AG10803 (cell line): ENCODE measurements around the gene ZNF248.

Experiments
- DNase-seq: peaks from one replicate; pipeline ENCODE4 v3.0.0; 2010; ENCODE audit warnings: low read depth
- H3K4me3 ChIP-seq: 2 replicates; pipeline ENCODE4 v1.5.1; 2011; ENCODE audit warnings: mild to moderate bottlenecking, low read length, control low read depth
- TF ChIP-seq, protein P1 (sequence below): conservative IDR thresholded peaks from 2 replicates; pipeline ENCODE4 v1.5.1; 2011; ENCODE audit warnings: mild to moderate bottlenecking, low read length, control low read depth, inconsistent platforms

Gene ZNF248

DNA sequence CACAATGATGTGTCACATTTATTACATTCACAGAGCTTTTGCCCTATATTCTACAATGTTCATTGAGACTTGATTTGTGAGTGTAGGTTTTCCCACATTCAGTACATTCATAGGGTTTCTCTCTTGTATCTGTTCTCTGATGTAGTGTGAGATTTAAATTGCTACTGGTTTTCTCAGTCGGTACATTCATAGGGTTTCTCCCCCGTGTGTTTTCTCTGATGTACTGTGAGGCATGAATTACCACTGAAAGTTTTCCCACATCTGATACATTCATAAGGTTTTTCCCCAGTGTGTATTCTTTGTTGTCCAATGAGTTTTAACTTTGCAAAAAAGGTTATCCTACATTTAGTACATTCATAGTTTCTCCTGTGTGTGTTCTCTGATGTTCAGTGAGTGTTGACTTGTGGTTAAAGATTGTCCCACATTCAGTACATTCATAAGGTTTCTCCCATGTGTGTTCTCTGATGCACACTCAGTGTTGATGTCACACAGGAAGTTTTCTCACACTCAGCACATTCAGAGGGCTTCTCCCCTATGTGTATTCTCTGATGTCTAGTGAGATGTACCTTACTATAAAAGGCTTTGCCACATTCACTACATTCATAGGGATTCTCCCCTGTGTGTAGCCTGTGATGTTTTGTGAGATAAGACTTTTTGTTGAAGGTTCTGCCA is 63.0 kb downstream of the ZNF248 start:
- TF ChIP-seq, protein P1, sequence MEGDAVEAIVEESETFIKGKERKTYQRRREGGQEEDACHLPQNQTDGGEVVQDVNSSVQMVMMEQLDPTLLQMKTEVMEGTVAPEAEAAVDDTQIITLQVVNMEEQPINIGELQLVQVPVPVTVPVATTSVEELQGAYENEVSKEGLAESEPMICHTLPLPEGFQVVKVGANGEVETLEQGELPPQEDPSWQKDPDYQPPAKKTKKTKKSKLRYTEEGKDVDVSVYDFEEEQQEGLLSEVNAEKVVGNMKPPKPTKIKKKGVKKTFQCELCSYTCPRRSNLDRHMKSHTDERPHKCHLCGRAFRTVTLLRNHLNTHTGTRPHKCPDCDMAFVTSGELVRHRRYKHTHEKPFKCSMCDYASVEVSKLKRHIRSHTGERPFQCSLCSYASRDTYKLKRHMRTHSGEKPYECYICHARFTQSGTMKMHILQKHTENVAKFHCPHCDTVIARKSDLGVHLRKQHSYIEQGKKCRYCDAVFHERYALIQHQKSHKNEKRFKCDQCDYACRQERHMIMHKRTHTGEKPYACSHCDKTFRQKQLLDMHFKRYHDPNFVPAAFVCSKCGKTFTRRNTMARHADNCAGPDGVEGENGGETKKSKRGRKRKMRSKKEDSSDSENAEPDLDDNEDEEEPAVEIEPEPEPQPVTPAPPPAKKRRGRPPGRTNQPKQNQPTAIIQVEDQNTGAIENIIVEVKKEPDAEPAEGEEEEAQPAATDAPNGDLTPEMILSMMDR = no peak
- no peak for DNase-seq
- no peak overlapping the region for H3K4me3 ChIP-seq

DNA sequence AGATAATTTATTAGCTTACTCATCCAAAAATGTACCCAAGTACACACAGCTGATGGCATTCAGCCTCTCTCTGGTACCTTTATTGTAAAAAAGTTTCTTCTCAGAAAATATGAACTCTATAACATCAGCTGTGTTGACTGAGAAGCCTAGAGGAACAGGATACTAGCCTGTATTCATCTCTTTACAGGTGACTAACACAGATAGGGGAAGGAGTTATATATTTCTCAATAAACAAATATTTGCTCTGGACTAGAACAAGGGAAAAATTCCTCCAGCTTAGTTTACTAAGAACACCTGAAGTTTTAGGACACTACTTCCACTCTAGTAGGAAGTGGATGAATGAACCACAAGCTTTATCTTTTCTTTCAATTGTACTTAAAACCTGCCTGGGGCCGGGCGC is 67.8 kb downstream of the ZNF248 start:
- no peak overlapping the region for H3K4me3 ChIP-seq
- TF ChIP-seq, protein P1 = no peak
- DNase-seq = no peak

DNA sequence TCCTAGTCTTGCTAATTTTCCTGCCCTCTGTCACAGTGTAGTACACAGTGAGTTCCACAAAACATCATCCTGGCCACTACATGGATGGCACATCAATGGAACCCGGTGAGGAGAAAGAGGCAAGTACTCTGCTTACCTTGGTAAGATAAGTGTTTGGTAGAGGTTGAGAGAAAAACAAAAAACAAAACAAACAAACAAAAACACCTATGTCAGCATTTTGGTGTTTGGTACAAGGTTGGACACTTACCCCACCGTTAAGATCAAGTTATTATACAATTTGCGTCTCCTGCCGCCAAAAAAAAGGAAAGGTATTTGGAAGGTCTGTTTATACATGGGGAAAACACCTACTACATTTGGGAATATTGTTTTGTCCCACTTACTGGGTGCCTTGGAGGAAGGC is 72.7 kb downstream of the ZNF248 start:
- no peak overlapping the region for H3K4me3 ChIP-seq
- DNase-seq = no peak

DNA sequence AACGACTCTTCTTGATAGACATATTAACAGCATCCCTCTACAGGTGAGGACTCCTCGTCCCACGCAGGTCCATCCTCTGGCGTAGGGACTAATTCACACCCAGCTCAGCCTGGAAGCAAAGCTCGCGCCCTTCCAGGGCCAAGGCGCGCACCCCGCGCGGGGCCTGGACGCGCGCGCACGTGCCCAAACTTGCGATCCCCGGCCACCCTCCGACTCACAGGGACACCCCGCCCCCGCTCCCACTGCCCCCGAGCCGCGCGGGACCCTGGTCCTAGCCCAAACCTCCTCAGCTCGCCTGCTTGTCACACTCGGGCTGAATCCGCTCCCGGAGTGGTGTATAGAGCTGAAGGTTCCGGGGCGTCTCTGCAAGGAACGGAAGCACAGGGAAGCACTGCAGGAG is 76.9 kb downstream of the ZNF248 start:
- DNase-seq = no peak
- TF ChIP-seq, protein P1 = no peak
- no peak overlapping the region for H3K4me3 ChIP-seq

More for the DNA sequence above, 72.7 kb downstream of the ZNF248 start:
- TF ChIP-seq, protein P1 = no peak

DNA sequence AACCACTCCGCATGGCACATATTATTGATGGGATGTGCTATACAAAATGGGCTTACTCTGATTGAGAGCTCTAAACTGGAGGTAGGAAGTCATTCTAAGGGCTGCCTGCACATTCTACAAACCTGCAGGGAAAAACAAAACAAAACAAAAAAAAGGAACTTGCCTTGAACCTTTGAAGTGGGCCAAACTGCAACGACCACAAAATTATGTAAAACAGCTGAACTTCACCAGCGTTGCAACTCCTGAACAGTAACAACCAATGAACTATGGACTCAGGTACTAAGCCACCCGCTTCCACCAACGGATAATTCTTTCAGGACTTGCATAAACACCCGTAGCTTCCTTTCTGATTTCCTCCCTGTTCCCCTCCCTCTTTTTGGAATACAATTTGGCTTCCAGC is 80.4 kb downstream of the ZNF248 start:
- no peak overlapping the region for H3K4me3 ChIP-seq
- DNase-seq = no peak
- TF ChIP-seq, protein P1 = no peak

DNA sequence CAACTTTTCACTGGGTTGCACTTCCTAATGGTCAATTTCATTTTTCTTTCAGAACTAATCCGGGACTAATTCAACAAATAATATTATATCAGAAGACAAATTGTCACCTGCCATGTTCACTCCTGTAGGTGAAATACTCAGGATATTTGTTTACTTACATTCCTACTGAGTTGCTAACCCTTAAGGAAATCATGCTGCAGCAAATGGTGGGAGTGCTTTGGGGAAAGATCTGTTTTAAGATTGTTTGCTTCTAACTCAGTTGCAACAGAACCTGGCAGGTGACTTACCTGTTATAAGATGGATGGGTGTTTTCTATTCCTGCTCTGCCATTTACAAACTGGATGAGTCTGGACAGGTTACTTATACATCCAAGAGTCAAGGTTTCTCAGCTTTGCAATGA is 81.8 kb downstream of the ZNF248 start:
- TF ChIP-seq, protein P1 = no peak
- no peak for DNase-seq
- H3K4me3 ChIP-seq = no peak overlapping the region

DNA sequence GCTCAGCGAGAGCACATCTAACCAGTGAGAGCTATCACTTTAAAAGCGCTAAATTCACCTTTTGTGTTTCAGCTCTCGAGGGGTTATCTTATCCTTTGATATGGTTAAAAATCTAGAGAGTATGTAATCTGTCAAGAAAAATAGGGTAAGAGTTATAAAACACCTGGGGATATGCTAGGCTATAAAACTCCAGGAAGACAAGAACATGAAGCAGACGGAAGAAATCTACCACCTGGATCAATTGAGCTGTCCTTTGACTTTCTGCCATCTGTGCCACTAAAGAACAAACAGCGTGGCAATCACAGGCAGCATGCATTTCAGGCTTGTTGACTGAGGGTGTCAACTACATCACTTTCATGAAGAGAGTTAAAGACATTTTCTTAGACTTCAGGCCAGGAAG is 83.1 kb downstream of the ZNF248 start:
- TF ChIP-seq, protein P1 = no peak

More for the DNA sequence above, 83.1 kb downstream of the ZNF248 start:
- H3K4me3 ChIP-seq = no peak overlapping the region
- DNase-seq = no peak
